Stimulated activated CD8-positive, alpha-beta memory T cell treated with anti-CD3 and anti-CD28 coated beads, Interleukin-15, amount 100 ng/mL, for 1 hour (primary cell): ENCODE measurements around the gene TRAPPC6A.

Experiments used
- DNase-seq: peaks from one replicate; pipeline ENCODE4 v3.0.0-alpha.2; 2020; ENCODE audit warnings: low read depth

TRAPPC6A gene, protein sequence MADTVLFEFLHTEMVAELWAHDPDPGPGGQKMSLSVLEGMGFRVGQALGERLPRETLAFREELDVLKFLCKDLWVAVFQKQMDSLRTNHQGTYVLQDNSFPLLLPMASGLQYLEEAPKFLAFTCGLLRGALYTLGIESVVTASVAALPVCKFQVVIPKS

DNA sequence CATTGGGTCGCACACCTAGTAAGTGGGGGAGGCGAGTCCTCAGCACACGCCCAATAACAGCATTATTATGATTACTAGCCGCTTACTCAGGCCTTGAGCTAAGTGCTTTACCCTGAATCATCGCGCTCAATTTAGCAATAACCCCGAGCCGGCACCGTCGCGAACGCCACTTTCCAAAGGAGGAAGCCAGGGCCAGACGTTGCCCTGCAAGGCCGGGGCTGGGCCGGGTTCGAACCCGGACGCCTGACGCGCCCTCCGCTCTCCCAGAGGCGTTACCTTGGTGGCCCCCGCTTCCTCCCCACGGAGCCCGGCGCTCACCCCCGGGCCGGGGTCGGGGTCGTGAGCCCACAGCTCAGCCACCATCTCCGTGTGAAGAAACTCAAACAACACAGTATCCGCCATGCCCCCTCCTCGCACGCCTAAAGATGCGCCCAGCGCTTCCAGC lies at the start of gene TRAPPC6A:
TRAPPC6A (minus strand) TSS at position 421 of the 445 bp plus-strand sequence; CDS start at position 402, 19 bp downstream.
- no peak for DNase-seq

DNA sequence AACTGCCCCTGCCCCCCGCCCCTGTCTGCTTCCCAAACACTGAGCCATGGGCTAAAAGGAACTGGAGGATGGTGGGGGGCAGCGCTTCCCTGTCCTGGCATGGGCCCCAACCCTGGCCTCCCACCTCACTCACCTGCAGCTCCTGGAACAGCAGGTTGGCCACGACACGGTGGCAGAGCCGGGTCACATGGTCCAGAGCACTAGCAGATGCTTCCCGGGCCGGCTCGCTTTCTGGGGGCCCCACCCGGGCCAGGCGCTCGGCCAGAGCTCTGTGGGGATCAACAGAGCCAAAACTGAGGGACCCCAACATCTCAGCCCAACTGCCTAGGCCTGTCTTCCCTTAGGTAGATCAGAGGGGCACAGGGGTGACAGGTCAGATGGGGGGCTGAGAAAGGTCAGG lies 46.6 kb upstream of the TRAPPC6A start:
- DNase-seq, result no peak

GRCh38 chr19:45223879-45224278 lies 45.8 kb upstream of the TRAPPC6A start:
- no peak for DNase-seq

- no peak for DNase-seq
Measured at GRCh38 chr19:45222724-45223123, 44.7 kb upstream of the TRAPPC6A start.

GRCh38 chr19:45218911-45219743 lies 41.1 kb upstream of the TRAPPC6A start:
- no peak for DNase-seq

DNA sequence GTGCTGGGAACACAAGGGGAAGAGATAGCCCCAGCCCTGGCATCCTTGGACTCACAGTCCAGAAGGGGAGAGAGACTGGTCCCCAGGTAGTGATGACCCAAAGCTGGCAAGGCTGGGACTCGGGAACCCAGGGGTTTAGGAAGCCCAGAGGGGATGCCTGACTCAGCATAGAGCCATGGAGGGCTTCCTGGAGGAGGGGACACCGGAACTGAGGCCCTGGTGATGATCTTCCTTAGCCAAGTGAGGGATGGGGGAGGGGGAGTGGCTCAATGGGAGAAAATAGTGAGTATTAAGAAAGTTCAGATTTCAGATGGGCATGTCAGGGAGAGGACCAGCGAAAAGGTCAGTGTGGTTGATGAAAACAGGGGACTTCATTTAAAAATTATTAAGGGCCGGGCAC lies 40.4 kb upstream of the TRAPPC6A start:
- no peak for DNase-seq

DNA sequence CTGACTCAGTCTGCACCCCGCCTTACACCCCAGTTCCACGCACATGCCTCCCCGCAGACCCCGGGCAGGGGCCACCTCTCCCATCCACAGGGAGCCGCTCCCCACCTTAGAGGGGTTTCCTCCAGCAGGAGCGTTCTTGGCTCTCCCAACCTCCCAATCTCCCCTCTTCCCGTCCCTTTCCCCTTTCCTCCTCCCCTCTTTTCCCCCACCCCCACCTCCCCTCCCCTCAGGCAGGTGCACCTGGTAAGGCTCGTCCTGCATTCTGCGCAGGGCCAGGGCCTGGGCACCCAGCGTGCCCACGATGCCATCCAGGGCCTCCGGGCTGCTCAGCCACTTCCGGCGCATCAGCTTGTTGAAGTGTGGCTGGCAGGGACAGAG lies 39.9 kb upstream of the TRAPPC6A start:
- DNase-seq, result no peak

DNA sequence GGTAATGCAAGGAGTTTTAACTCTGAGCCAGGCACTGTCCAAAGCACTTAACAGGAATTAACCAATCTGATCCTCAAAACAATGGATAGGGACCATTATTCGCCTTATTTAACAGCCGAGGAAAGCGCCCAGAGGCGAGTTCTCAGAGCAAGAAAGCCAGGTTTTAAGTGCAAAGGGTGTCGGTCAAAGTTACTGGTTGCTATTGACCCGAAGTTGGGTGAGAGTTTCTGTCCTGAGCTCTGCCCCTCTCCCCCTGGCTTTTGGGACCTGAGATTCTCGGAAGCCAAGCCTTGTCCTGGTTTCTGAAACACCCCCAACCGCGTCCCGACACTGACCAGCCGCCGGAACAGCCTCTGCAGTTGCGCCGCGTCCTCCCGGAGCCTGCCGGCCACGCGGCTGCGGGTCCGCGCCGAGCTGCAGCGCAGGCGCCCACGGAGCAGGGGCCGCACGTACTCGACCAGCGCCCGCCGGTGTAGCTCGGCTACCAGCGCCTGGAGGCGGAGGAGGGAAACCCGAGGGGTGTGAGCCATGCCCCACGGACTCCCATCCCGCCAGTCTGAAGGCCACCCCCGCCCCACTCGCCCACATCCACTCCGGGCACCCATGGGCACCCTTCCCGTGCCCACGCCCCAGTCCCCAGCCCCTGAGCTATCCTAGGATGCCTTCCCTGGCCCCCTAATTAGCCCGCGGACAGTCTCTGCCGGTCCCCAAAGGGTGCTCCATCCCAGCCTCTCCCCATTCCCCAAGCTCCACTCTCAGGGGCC lies 39.3 kb upstream of the TRAPPC6A start:
- no peak for DNase-seq

GRCh38 chr19:45216667-45217066 lies 38.6 kb upstream of the TRAPPC6A start:
- DNase-seq, result no peak

GRCh38 chr19:45215391-45216191 lies 37.6 kb upstream of the TRAPPC6A start:
- DNase-seq, result no peak

DNA sequence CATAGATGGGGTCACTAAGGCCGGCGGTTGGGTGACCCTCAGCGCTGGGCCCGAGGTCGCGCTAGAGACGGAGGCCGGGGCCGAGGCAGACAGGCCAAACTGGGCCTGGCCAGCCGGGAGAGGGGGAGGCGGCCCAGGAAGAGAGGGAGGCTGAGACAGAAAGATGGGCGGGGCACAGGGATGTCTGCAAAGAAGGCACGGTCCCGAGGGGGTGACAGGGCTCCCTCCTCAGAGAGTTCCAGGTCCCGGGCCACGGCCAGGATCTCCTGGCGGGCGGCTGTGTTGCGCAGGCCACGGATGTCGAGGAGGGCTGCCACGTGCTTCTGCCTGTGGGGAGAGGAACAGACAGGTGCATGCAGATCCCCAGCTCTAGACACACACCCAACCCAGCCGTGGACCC lies 35.0 kb upstream of the TRAPPC6A start:
- no peak for DNase-seq

GRCh38 chr19:45211751-45212381 lies 33.8 kb upstream of the TRAPPC6A start:
- DNase-seq, result no peak

DNA sequence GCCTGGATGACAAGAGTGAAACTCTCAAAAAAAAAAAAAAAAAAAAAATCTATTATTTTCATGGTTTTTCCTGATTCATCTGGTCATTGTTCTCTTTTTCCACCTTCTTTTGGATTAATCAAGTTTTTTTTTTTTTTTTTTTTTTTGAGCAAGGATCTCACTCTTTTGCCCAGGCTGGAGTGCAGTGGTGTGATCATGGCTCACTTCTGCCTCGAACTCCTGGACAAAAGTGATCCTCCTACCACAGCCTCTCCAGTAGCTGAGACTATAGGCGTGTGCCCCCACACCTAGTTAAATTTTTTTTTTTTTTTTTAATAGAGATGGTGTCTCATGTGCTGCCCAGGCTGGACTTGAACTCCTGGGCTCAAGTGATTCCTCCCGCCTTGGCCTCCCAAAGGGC lies 28.3 kb upstream of the TRAPPC6A start:
- no peak for DNase-seq

- no peak for DNase-seq
Measured at GRCh38 chr19:45205810-45206209, 27.8 kb upstream of the TRAPPC6A start.

- DNase-seq, result no peak
Measured at GRCh38 chr19:45202637-45203036, 24.6 kb upstream of the TRAPPC6A start.

- no peak for DNase-seq
Measured at GRCh38 chr19:45200568-45200967, 22.5 kb upstream of the TRAPPC6A start.

DNA sequence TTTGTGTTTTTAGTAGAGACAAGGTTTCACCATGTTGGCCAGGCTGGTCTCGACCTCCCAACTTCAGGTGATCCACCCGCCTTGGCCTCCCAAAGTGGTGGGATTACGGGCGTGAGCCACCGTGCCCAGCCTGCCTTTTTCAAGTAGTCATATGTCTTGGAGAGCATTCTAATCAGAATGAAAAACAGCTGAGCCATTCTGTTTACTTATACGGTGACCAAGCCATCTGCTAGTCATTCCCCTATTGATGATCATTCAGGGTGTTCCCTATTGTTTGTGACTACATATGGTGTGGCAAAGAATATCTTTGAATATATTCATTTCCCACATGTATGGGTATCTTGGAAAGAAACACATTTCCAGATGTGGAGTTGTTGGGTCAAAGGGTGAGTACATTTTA lies 17.7 kb upstream of the TRAPPC6A start:
- no peak for DNase-seq

- DNase-seq, result no peak
Measured at GRCh38 chr19:45191375-45191774, 13.3 kb upstream of the TRAPPC6A start.

GRCh38 chr19:45189971-45190370 lies 11.9 kb upstream of the TRAPPC6A start:
- DNase-seq, result no peak

GRCh38 chr19:45187421-45188100 lies 9.5 kb upstream of the TRAPPC6A start:
- no peak for DNase-seq
